ENCODE results near the gene NLE1. TPM values are rescaled to one million over a fixed set of nuclear protein-coding genes. Genes with fewer than 3 reads are reported as not detected.
"Not testable (repeated sequence)": the region's sequence is repeated elsewhere in the genome, so short reads cannot be mapped to it uniquely, and the experiment has no call there.

The NLE1 gene
- total and polyA plus RNA-seq, 8 donors = 8.7 to 23.0 (median 19.8) TPM

GRCh38 chr17:35187481-35187880 is 45.4 kb upstream of the NLE1 start:
- no peaks in the 10 kb centered on the region for H3K9me3 ChIP-seq
- no peaks in the 10 kb centered on the region for H3K4me1 ChIP-seq
- no peak overlapping the region for H3K27ac ChIP-seq
- no peak overlapping the region for H3K4me3 ChIP-seq
- H3K27me3 ChIP-seq = peaks cover 0 to 4% of the 10 kb centered on the region in 2 donors
- intact Hi-C loops (cut with DNase I) = no loop called here
- DNase-seq (no peak), ATAC-seq (no peak)
- no peak for TF ChIP-seq CTCF (IDR thresholded peaks at IDR 0.05)
- H3K36me3 ChIP-seq = no peaks in the 10 kb centered on the region

GRCh38 chr17:35185849-35186248 is 43.7 kb upstream of the NLE1 start:
- ATAC-seq = no peak
- Histone ChIP-seq H3K36me3 (no peaks in the 10 kb centered on the region), H3K27me3 (peaks cover 0 to 4% of the 10 kb centered on the region in 2 donors), H3K4me3 (no peak overlapping the region), H3K9me3 (no peaks in the 10 kb centered on the region), H3K27ac (no peak overlapping the region), H3K4me1 (no peaks in the 10 kb centered on the region)
- intact Hi-C loops (cut with DNase I) = no loop called here
- DNase-seq = no peak
- TF ChIP-seq CTCF (IDR thresholded peaks at IDR 0.05) = no peak

GRCh38 chr17:35184274-35184673 is 42.2 kb upstream of the NLE1 start:
- no peak overlapping the region for H3K4me3 ChIP-seq
- no peaks in the 10 kb centered on the region for H3K36me3 ChIP-seq
- intact Hi-C loops (cut with DNase I) = no loop called here
- TF ChIP-seq CTCF (IDR thresholded peaks at IDR 0.05) = no peak
- peaks cover 0 to 4% of the 10 kb centered on the region in 2 donors for H3K27me3 ChIP-seq
- no peak overlapping the region for H3K27ac ChIP-seq
- H3K4me1 ChIP-seq = no peaks in the 10 kb centered on the region
- no peaks in the 10 kb centered on the region for H3K9me3 ChIP-seq
- ATAC-seq (no peak), DNase-seq (no peak)

- TF ChIP-seq CTCF (IDR thresholded peaks at IDR 0.05) = no peak
- ATAC-seq = no peak
Measured at GRCh38 chr17:35183332-35183731, 41.2 kb upstream of the NLE1 start.

GRCh38 chr17:35179379-35179778 is 37.3 kb upstream of the NLE1 start:
- DNase-seq; H3K4me1 ChIP-seq; intact Hi-C loops (cut with DNase I); H3K4me3 ChIP-seq; H3K27ac ChIP-seq; ATAC-seq; H3K36me3 ChIP-seq; H3K27me3 ChIP-seq; H3K9me3 ChIP-seq: not testable (repeated sequence)

More at GRCh38 chr17:35183332-35183731, 41.2 kb upstream of the NLE1 start:
- intact Hi-C loops (cut with DNase I) = no loop called here
- Histone ChIP-seq H3K36me3 (no peaks in the 10 kb centered on the region), H3K27ac (no peak overlapping the region), H3K9me3 (no peaks in the 10 kb centered on the region), H3K27me3 (peaks cover 0 to 4% of the 10 kb centered on the region in 2 donors), H3K4me3 (no peak overlapping the region), H3K4me1 (no peaks in the 10 kb centered on the region)
- no peak for DNase-seq

GRCh38 chr17:35176897-35177296 is 34.8 kb upstream of the NLE1 start:
- Histone ChIP-seq H3K27ac (no peak overlapping the region), H3K4me3 (no peak overlapping the region), H3K27me3 (no peaks in the 10 kb centered on the region), H3K9me3 (no peaks in the 10 kb centered on the region), H3K4me1 (no peaks in the 10 kb centered on the region), H3K36me3 (no peaks in the 10 kb centered on the region)
- intact Hi-C loops (cut with DNase I) = no loop called here
- no peak for TF ChIP-seq CTCF (IDR thresholded peaks at IDR 0.05)
- DNase-seq (no peak), ATAC-seq (no peak)

Data from left lung (tissue), 10 donors.